COLO668 (cell line): ENCODE data around the gene TERB1.

Experiments used
- DNase-seq: peaks from one replicate; lab custom pipeline; 2025; ENCODE audit not compliant: unreplicated experiment; lab: John Stamatoyannopoulos, UW

Gene TERB1, protein sequence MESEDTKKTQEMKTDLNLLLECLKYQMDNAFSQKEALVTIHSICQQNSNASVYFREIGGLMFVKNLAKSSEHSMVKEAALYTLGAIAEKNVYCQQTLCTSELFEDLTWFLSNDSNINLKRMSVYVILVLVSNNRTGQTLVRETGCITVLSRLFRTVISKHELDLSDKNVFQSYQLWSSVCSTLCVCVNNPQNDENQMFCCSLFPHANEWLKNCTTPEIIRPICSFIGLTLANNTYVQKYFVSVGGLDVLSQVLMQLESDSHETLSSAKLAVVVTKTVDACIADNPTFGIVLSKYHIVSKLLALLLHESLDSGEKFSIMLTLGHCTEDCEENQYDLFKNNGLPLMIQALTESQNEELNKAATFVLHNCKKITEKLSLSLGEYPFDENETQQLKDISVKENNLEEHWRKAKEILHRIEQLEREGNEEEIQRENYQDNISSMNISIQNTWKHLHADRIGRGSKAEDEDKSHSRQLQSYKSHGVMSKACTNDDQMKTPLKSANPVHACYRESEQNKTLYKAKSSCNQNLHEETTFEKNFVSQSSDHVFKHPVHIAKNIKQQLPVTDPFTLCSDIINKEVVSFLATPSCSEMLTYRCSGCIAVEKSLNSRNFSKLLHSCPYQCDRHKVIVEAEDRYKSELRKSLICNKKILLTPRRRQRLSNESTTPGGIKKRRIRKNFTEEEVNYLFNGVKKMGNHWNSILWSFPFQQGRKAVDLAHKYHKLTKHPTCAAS

DNA sequence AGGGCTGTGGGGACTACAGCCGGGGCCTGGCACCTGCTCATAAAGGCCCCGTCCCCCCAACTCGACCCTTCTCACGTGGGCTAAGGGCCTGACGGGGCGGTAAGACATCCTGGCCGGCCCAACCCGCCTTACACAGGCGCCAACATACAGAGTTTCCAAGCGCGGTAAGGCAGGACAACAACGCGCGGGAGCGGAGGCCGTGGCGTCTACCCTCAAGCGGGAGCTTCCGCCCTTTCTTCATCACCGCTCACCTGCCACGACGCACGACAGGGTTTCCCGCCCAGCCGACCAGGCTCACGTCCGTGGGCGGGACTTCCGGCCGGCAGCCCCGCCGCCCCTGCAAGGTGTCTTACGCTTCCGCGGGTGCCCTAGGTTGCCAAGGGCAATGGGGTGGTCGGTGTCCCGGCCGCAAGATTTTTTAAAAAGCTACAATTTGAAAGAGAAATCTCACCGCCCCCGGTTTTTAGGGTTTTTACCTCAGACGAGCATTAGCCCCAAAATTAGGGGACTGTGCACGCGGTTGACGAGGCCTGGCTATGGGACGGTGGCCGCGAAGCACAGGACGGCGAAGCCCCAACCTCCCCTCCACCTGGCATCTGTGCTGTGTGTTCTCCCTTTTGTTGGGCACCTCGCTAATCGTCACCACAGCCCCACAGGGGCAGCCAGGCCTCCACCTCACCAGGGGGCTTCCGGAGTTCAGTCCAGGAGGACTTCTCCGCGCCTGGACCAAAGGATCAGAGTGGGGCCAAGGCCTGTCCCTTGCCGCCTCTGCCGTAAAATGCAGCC is at the start of gene TERB1:
TERB1 (minus strand) TSS at position 265 of the 786 bp plus-strand sequence. CDS start 4,786 bp downstream, outside the sequence.
- no peak for DNase-seq

DNA sequence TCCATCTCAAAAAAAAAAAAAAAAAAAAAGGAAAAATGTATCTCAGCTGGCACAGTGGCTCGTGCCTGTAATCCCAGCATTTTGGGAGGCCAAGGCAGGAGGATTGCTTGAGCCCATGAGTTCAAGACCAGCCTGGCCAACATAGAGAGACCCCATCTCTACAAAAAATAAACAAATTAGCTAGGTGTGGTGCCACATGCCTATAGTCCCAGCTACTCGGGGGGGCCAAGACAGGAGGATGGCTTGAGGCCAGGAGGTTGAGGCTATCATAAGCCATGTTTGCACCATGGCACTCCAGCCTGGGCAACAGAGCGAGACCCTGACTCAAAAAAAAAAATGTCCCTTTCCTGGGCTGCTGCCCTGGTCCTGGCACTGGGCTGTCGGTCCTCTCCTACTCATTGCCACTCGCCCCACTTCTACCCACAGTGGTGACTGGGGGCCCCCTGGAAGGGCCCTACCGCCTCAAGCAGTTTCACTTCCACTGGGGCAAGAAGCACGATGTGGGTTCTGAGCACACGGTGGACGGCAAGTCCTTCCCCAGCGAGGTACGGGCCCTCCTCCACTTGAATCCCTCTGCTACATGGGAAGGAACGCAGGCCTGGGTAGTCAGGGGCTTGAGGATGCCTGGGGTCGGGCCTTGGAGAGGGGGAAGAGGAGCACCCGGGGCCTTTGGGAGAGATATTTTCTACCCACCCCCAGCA is 48.9 kb upstream of the TERB1 start:
- no peak for DNase-seq

- DNase-seq = no peak
These were observed 48.2 kb upstream of the TERB1 start for GRCh38 chr16:66849549-66849948.

DNA sequence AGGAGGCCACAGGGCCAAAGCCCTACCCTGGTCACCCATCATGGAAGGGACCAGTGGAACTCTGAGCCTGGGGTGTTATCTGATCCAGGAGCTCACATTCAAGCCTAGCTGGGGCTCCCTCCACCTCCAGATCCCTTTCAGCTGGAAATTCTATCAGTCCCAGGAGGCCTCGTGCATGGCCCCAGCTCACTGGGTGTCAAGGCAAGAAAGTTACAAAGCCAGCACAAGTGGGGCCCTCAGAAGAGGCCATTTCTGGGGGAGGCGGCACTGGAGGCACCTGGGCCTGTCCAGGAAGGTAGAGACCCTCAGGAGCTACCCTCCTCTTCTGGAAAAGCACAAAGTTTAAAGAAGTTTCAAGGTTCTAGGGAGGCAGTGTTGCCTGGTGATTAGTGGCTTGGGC is 47.6 kb upstream of the TERB1 start:
- DNase-seq = no peak

GRCh38 chr16:66848172-66848571 is 46.8 kb upstream of the TERB1 start:
- no peak for DNase-seq

GRCh38 chr16:66847533-66848067 is 46.2 kb upstream of the TERB1 start:
- DNase-seq = no peak

DNA sequence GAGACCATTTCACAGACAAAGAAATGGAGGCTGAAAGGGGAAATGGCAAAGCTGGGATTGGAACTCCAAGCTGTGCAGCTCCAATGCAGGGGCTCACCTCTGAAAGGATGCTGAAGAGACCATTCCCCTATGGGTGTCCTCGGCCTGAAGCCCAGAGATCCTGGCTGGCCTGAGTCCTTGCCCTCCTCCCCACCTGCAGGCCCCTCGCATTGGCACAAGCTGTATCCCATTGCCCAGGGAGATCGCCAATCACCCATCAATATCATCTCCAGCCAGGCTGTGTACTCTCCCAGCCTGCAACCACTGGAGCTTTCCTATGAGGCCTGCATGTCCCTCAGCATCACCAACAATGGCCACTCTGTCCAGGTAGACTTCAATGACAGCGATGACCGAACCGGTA is 45.4 kb upstream of the TERB1 start:
- no peak for DNase-seq

- no peak for DNase-seq
These were observed 44.9 kb upstream of the TERB1 start for GRCh38 chr16:66846266-66846665.

DNA sequence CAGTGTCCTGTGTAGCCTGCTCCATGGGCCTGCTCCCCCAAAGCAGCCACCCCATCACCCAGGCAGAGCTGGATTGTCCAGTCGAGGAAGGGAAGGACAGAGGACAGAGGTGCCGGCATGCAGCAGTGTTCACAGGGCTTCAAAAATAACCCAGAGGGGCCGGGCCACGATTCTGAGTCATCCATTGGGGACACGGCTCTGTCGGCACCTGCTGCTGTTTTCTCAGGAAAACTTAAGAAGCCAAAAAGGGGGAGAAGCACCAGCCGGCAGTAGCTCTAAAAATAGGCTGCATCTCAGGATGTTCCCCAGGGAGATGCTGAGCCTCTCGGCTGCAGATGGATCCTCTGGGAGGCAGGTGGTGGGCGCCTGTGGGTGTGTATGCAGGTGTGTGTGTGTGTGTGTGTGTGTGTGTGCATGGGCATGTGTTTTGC is 44.4 kb upstream of the TERB1 start:
- DNase-seq = no peak

GRCh38 chr16:66845080-66845410 is 43.7 kb upstream of the TERB1 start:
- no peak for DNase-seq

GRCh38 chr16:66844342-66845079 is 43.1 kb upstream of the TERB1 start, which contains the start of gene CA7:
TSS of gene CA7 (plus strand) at chr16:66844414. CDS start at chr16:66844488, 74 bp downstream.
- no peak for DNase-seq

- DNase-seq = no peak
These were observed 42.6 kb upstream of the TERB1 start for GRCh38 chr16:66844009-66844341.

GRCh38 chr16:66843191-66843590 is 41.8 kb upstream of the TERB1 start:
- DNase-seq = no peak

DNA sequence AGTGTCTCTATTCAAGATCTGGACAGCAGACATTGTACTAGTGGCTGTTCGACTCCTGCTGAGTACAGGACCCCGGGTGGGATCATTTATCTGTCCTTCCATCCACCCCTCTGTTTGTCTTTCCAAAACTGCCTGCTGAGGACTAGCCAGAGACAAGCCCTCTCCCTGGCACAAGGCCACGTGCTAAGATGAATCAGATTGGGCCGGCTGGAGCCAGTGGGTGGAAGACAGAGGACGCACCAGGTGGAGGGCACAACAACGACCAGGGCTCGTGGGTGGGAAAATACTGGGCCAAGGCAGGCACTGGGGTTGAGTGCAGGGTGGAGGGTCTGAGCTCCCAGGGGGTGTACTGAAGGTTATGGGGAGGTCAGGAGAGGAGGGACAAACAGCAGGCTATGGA is 41.4 kb upstream of the TERB1 start:
- no peak for DNase-seq

GRCh38 chr16:66841366-66841765 is 40.0 kb upstream of the TERB1 start:
- DNase-seq = no peak

GRCh38 chr16:66840883-66841282 is 39.5 kb upstream of the TERB1 start:
- DNase-seq = no peak

DNA sequence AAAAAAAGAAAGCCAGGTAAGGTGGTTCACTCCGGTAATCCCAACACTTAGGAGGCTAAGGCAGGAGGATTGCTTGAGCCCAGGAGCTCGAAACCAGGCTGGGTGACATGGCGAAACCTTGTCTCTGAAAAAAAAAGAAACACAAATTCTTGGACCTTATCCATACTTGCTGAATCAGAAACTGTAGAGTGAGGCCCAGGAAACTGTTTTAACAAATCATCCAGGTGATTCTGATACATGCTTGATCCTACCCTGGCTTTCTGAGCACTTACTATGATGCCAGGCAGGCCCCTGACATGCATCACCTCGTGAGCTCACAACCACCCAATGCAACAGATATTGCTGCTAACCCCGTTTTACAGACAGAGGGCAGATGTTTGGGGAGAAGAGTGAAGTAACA is 33.4 kb upstream of the TERB1 start:
- no peak for DNase-seq

DNA sequence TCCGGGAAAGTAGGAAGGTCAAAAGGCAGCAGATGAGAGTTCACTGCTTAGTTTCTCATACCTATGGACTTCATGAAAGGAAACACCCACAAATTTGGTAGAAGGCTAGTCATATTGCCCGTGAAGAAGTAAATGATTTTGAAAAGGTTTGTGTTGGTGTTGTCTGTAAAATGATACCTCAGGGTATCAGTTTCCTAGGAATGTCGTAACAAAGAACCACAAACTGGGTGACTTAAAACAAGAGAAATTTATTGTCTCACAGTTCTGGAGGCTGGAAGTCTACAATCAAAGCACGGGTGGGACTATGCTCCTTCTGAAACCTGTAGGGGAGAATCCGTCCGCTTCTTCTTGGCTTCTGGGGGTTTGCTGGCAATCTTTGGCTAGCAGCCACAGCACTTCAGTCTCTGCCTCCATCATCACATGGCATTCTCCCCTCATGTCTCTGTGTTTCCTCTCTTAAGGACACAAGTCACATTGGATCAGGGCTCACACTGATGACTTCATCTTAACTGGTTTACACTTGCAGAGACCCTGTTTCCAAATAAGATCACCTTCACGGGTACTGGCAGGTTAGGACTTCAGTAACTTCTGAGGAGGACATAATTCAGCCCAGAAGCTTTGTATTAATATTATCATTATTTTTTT is 31.4 kb upstream of the TERB1 start:
- DNase-seq = no peak

DNA sequence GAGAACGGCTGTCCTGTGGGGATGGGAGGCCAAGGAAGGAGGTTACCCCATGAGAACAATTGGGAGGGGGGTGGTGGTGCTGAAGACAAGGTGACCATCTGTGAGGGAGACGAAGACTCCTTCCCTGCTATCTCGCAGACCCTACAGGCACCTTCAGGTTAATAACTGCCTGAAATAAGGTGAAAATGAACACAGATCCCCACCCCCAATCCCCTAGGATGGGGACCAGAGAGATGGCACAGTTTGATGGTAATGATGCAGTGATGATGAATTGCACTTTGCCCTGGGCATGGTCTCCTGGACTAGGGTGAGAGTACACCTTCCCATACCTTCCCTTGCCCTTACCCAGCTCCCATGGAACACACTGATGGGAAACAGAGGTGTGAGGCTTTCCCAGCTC is 30.8 kb upstream of the TERB1 start:
- no peak for DNase-seq
